ENCODE measurements around the gene BRCA2. TPM values are rescaled to one million over a fixed set of nuclear protein-coding genes. Genes with fewer than 3 reads are reported as not detected.

BRCA2 gene
- total and polyA plus RNA-seq, 2 donors (not counting 1 experiment from before 2014, with no cell fraction given), result 1.2 to 6.0 TPM

DNA sequence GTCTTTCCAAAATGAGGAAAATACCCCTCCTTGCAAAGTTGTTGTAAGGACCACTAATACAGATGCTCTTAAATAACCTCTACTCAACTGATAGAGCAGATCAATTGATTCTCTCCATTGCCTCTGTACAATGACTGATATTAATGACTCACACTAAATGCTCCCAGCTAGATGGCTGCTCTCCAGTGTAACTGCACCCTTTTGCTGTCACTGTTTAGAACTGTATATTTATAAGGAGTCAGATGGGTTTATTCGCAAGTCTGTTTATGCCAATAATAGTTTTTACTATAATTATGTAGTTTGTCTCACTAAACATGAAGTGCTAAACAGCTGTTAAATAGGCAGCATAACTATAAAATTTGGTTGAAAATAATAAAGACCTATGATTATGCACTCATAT lies 133.7 kb downstream of the BRCA2 start:
- no peak for DNase-seq
- H3K79me2 ChIP-seq (ENCODE audit: control insufficient read depth, insufficient read depth, low read length), result no peaks in the 10 kb centered on the region
- peaks cover 3 to 5% of the 10 kb centered on the region in 2 donors for H3K4me1 ChIP-seq (ENCODE audit: control insufficient read depth in 2 of 2, insufficient read depth in 2 of 2, low read length in 2 of 2)
- no peaks in the 10 kb centered on the region for H4K20me1 ChIP-seq (ENCODE audit: control insufficient read depth, insufficient read depth, low read length, poor library complexity, severe bottlenecking)
- Mint-ChIP-seq H3K9me3 (ENCODE audit: insufficient read depth) (no peaks in the 10 kb centered on the region), H3K4me3 (no peak overlapping the region), H3K27me3 (no peaks in the 10 kb centered on the region), H3K27ac (no peak overlapping the region), H3K4me1 (peaks cover 9% of the 10 kb centered on the region)
- no peak for ATAC-seq (ENCODE audit: low read depth)
- no peak overlapping the region for H2AFZ ChIP-seq (ENCODE audit: insufficient read depth, low read depth, low read length, poor library complexity, severe bottlenecking)
- CTCF ChIA-PET, result interaction anchor here (0.6 kb wide), 1 partner anchor 100 kb away, joined by 3 read pairs; no protein-coding TSS in a partner anchor
- TF ChIP-seq, protein P1, sequence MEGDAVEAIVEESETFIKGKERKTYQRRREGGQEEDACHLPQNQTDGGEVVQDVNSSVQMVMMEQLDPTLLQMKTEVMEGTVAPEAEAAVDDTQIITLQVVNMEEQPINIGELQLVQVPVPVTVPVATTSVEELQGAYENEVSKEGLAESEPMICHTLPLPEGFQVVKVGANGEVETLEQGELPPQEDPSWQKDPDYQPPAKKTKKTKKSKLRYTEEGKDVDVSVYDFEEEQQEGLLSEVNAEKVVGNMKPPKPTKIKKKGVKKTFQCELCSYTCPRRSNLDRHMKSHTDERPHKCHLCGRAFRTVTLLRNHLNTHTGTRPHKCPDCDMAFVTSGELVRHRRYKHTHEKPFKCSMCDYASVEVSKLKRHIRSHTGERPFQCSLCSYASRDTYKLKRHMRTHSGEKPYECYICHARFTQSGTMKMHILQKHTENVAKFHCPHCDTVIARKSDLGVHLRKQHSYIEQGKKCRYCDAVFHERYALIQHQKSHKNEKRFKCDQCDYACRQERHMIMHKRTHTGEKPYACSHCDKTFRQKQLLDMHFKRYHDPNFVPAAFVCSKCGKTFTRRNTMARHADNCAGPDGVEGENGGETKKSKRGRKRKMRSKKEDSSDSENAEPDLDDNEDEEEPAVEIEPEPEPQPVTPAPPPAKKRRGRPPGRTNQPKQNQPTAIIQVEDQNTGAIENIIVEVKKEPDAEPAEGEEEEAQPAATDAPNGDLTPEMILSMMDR (IDR thresholded peaks at IDR 0.05), result no peak
- TF ChIP-seq EZH2 (IDR thresholded peaks at IDR 0.05; ENCODE audit: borderline replicate concordance, insufficient read depth, low read depth, low read length, poor library complexity, severe bottlenecking), result no peak
- POLR2A ChIA-PET, result no interaction called here
- peaks cover 0 to 10% (median 4%) of the 10 kb centered on the region in 3 donors for H3K9me3 ChIP-seq (ENCODE audit: control extremely low read depth in 1 of 3, control insufficient read depth in 2 of 3, insufficient read depth in 1 of 3, low read length in 2 of 3)
- H3K36me3 ChIP-seq (replicated peaks in 1 of 2; ENCODE audit: control extremely low read depth in 1 of 2, control insufficient read depth in 1 of 2, extremely low read depth in 1 of 2, insufficient read depth in 2 of 2, low read length in 1 of 2), result no peaks in the 10 kb centered on the region
- no peaks in the 10 kb centered on the region for H3K27me3 ChIP-seq (replicated peaks in 1 of 4; ENCODE audit: control extremely low read depth in 1 of 4, control insufficient read depth in 3 of 4, insufficient read depth in 4 of 4, low read length in 3 of 4)
- H3K27ac ChIP-seq (ENCODE audit: low read length in 2 of 2), result no peak overlapping the region
- no peak overlapping the region for H3K9ac ChIP-seq (ENCODE audit: low read length)
- H3K4me2 ChIP-seq (replicated peaks; ENCODE audit: low read depth, low read length, poor library complexity, severe bottlenecking), result no peak overlapping the region
- intact Hi-C loops (cut with micrococcal nuclease), result loop anchor here (10.0 kb wide), 1 partner anchor 414 kb away; the partner anchor contains the start of gene FRY
- no CpG with 5 or more reads among the region's 1 CpG for WGBS (ENCODE audit: insufficient coverage)
- no peak overlapping the region for H3K4me3 ChIP-seq (ENCODE audit: control extremely low read depth in 1 of 5, extremely low read depth in 1 of 5, insufficient read depth in 1 of 5, low read depth in 2 of 5, low read length in 4 of 5)

Small RNAs within 50 kb of the gene (small RNA-seq; reads per million reads assigned to genes)
- not detected for gene RF00190 (ENCODE audit: insufficient read length, low read depth, low replicate concordance)

Other genes starting within 250 kb of the BRCA2 start
- not detected in 2 replicates for gene ZAR1L, start 145 bp upstream of the BRCA2 start, total RNA-seq
- gene ZAR1L, start 145 bp upstream of the BRCA2 start, polyA plus RNA-seq, result 0.32 TPM in 1 of 2 replicates, not detected in the other
- gene N4BP2L1, start 112.6 kb downstream of the BRCA2 start, total RNA-seq, result 52.8 and 59.0 TPM in 2 replicates
- 50.9 and 79.9 TPM in 2 replicates for gene N4BP2L1, start 112.6 kb downstream of the BRCA2 start, polyA plus RNA-seq
- gene N4BP2L2, start 223.3 kb downstream of the BRCA2 start, total RNA-seq, result 239 and 259 TPM in 2 replicates
- 63.9 and 66.3 TPM in 2 replicates for gene N4BP2L2, start 223.3 kb downstream of the BRCA2 start, polyA plus RNA-seq

Data from B cell (primary cell).